HG03280 (cell line): ENCODE measurements around the gene PIF1.
"Not testable (repeated sequence)": the region's sequence is repeated elsewhere in the genome, so short reads cannot be mapped to it uniquely, and the experiment has no call there.

Source experiments
- ATAC-seq: cut with Tn5 transposase; IDR thresholded peaks from one replicate; pipeline ENCODE4 v1.9.1; 2021; ENCODE audit warnings: mild to moderate bottlenecking, moderate library complexity; ENCODE audit not compliant: unreplicated experiment

PIF1 gene

DNA sequence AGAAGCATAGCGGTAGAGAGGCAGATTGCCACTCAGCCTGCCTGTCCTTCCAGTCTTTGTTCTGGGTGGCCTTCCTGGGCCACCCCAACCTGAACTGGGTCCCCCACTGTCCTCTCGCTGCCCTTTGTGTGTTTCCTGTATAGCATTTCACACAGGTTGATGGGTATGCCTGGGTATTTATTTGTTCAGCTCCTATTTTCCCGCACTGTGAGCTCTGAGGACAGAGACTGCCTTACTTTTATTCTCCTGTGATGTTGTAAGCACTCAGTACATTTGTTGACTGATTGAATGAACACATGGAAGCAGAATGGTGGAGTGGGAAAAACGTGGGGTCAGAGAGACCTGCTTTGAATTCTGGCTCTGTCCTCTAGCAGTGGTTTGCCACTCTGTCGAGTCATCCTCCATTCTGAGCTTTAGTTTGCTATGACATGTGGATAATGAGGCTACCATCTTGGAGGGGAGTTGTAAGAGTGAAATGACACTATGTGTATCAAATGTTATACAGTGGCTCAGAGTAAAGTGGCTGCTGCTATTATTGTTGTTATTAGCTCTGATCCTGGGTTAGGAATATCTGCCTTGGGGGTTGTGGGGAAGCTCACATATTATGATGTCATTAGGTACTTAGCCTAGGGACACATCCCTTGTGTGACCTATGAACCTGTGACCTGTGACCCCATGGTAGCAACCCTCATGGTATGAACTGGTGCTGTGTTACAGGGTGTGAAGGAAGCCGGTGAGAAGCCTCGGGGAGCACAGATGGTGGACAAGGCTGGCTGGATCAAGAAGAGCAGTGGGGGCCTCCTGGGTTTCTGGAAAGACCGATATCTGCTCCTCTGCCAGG is 22.6 kb upstream of the PIF1 start:
- no peak for ATAC-seq

DNA sequence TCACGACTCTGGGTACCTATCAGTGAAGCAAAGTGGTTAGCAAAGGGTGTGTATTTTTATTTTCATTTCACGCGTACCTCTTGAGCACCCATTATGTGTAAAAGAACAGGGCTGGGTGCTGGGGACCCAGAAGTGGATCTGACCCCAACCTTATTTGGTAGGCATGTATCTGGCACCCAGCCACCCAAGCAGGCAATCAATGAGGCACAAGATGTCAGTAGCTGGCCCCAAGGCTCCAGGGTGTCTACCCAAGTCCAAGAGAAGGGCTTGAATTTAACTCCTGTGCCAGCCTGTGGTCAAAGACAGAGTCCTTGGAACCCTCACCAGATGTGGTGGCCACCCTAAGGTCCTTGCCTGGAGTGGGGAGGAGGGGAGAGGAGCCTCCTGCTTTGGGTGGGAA is 22.0 kb upstream of the PIF1 start:
- no peak for ATAC-seq

DNA sequence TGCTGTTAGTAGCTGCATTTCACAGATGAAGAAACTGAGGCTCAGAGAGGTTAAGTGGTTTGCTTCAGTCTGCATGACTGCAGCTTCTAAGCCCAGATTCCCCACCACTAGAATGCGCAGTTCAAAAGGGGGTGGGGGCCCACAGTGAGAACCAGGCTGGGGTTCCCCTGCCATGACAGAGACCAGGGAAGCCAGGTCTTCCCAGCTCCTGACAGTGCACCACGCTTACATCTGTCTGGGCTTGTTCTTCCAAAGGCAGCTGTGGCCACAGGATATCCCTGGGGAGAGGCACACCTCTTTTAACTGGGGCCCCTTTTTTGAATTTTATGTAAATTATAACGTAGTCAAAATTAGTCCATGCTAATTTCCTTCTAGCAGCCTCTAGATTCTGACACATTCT is 21.6 kb upstream of the PIF1 start:
- ATAC-seq: no peak

DNA sequence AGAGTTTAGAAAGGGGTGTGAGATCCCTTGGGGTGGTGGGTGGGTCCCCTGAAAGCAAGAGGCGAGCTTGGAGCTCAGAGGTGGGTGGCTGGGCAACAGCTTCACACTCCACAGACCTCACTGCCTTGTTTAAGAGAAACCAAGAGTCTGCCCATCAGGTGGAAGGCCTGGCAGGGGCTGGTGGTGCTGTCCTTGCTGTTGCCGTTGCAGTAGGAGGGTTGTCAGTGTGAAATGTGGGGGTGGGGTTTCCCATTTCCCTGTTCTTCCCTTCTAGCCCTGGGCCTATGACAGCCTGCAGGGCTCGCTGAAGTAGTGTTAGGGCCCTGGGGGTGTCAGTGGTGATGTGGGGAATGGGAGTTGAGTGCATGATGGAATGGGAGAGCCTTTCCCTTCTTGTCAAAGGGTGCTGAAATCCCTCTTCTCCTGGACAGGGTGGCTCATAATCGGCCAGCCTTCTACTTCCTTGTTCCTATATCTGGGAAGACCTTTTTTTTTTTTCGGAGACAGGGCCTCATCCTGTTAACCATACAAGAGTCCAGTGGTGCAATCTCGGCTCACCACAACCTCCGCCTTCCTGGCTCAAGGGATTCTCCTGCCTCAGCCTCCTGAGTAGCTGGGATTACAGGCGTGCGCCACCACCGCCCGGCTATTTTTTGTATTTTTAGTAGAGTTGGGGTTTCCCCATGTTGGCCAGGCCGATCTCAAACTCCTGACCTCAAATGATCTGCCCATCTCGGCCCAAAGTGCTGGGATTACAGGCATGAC is 20.6 kb upstream of the PIF1 start:
- ATAC-seq: no peak

DNA sequence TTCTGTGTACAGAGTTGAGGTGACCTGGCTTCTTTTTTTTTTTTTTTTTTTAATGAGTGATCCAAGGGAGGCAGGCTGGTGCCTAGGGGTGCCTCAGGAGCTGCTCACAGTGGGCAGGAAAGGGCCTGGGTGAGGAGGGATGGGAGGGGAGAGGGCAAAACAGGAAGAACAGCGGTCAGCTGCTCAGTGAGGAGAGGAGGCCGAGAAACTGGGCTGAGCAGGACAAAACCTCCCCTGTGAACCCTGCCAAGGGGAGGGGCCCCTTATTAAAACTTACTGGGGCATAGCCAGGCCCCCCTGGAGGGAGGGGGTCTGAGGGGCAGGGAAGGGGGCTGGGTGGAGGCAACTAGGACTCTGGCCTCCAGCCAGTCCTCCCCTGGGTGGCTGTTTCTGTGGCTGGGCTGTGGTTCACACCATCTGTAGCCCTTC is 19.8 kb upstream of the PIF1 start:
- ATAC-seq: no peak

DNA sequence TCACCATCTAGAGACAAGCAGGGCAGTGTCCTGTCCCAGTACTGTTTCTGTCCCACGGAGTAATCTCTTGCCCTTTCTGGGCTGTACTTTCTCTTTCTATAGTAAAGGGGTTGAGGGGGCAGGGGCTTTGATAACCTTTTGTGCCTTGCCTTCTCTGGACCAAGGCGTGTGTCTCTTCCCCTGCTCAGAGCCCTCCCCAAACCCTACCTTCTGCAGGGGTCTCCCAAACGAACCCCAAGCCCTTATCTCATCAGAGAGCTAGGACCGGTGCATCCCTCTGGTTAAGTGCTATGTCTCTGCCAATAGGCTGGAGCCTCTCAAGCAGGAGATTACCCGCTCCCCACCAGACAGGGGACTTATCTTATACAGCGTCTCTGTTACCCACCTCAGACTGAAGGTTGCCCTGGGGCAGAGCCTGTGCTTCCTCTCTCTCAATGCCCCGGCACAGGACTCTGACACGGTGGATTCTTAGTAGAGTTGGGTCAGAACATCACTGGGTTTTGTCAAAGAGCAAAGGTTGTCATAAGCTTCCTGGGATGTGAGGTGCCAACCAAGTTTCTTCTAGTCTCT is 19.2 kb upstream of the PIF1 start:
- ATAC-seq: no peak

DNA sequence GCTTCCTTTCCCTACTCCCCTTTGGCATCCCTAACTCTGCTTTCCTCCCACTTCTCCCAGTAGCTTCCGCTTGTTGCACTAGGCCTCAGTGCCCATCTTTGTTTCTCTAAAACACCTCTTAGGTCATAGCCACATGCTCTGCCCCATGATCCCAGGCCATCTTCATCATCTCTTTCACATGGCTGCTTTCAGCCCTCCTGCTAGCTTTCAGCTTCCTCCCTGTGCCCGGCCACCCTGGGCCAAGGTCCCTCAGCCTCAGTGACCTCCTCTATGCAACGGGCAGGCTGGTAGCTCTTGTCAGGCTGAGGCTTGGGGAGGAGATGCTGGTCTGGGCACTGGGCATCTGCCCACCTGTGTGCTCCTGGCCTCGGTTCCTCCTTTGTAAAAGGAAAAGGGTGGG is 18.5 kb upstream of the PIF1 start:
- no peak for ATAC-seq

DNA sequence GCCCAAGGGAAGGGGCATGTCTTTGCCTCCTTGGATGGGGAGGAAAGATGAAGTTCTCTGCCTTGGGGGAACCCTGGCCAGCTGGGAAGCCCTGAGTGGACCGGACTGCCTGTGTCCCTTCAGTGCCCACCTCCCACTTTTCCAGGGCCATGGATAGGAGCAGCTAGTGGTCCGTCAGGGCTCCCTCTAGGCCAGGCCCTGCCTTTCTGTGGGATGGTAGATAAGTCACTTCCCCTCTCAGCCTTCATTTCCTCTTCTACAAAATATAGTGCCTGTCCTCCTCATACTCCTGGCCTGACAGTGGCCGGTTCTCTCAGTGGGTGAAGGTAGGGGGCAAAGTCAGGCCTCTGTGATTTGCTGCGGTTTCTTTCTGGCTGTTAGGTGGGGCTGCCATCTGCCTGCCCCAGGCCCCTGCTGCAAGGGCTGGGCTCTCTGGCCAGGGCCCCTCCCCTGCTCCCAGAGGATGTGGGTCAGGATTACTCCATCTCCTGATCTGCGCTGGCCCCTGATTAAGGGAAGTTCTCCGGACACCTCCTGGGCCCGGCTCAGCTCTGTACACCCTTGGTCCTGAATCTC is 17.6 kb upstream of the PIF1 start:
- no peak for ATAC-seq

DNA sequence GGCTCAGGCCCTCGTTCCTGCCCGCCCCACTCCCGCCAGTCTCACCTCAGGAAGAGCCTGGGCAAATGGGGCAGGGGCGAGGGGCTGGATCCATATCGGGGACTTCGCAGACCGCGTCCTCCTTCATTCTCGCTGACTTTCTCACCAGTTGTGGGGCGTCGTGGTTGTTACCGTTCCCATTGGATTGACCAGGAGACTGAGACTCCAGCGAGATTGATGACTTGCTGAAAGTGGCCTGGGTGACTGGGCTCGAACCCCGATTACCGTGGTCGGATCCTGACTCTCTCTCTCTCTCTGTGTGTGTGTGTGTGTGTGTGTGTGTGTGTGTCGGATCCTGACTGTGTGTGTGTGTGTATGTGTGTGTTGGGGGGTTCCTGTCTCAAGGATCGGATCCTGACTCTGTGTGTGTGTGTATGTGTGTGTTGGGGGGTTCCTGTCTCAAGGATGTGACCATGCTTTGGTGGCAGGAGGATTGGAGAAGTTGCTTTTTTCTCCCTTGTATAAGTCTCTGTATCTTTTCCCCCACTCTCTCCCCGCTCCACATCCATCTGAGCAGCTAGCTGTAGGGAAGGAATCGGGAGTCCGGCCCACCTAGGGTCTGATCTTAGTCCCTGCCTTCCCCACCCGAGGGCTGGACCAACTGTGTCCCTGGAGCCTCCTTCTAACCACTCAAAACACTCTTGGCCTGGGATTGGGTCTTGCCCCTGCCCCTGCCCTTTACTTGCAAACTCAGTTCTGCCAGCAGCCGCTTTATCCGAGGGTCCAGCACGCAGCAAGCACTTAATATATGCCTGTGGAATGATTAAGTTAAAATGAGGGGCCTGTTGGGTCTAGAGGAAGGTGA is 16.9 kb upstream of the PIF1 start:
- ATAC-seq: no peak

DNA sequence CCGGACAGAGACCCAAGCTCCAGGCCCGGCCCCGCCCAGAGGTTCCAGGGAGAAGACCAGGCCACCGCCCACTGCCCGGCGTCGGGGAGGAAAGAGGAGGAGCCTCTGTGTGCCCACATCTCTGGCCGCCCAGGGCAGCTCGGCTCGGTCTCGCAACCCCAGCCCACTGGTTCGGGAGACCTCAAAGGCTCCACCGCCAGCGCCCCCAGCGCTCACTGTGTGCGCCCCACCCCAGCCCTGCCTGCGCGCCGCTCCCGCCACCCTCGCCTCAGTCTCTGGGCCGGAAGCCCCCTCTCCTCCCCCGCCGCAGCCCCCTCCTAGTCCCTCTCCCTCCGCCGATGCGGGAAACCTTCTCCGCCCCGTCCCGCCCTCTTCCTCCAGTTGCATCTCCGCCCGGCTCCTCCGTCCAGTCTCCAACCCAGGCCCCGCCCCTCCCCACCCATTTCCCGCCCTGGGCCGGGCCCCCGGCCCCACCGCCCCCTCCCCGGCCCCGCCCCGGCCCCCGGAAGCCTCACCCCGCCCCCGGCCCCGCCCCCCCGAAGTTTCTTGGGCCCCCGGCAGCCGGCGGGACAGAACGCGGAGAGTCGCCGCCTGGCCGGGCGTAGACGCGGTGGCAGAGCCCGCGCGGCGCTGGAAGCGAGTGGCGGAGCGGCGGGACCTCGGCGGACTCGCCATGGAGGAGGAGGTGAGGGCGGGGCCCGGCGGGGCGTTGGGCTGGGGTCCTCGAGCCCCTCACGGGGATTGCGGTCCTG is 16.1 kb upstream of the PIF1 start, which contains the start of gene PLEKHO2:
PLEKHO2 (plus strand) TSS at position 572 of the 752 bp plus-strand sequence; CDS start at position 674, 102 bp downstream.
- ATAC-seq: peak; percentile 65

DNA sequence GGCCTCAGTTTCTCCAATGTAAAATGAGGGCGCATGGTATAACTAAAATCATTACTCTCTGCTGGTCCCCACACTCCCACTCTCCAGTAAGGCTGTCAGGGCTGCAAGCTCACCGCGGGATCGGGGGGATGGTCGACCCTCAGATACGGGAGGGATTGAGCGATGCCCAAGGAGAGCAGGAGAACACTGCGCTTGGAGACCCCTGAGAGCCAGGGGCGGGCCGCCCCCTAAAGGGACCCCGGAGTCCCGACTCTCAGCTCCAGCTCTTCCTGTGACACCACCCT is 15.6 kb upstream of the PIF1 start:
- ATAC-seq: no peak

DNA sequence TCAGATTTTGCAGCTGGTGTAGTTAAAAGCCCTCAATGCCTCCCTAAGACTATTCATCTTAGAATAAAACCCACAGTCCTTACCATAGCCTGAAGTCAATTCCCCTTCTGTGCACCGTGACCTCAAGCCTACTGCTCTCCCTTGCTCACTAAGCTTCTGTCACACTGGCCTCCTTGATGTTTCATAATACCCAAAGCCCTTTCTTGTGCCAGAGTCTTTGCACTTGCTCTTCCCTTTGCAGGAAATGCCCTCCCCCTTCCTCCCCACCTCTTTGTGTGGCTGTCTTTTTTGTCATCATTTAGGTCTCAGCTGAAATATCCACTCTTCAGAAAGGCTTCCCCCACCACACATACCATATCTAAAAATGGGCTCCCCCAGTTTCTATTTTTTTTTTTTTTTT is 12.1 kb upstream of the PIF1 start:
- ATAC-seq: no peak

DNA sequence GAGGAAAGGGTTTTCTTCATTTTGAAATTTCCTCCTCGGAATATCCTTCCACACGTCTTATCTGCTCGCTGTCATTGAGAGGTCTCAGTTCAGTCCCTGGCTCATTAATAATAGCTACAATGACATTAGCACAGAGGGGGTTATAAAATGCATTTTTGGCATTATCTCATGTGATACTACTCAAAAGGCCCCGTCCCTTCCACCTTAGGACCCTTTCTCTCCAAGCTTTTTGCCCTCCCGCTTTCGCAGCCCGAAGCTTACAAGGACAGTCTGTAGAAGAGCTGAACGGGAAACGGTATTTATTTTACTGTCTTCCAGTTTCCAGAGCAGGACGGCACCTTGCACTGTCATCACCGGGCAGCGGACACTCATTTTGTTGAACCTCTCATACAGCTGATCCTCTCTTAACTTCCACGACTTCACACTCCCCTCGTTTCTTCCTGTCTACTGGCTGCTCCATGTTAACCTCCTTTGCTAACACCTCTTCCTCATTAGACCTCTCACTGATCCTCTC is 10.6 kb upstream of the PIF1 start:
- ATAC-seq: peak; percentile 1

DNA sequence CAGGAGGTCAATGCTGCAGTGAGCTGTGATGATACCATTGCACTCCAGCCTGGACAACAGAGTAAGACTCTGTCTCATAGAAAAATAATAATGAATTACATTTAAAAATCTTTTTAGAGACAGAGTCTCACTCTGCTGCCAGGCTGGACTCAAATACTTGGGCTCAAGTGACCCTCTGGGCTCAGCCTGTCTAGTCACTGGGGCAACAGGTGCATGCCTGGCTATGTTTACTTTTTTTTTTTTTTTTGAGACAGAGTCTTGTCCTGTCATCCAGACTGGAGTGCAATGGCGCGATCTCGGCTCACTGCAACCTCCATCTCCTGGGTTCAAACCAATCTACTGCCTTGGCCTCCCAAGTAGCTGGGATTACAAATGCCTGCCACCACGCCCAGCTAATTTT is 8.2 kb upstream of the PIF1 start:
- no peak for ATAC-seq

DNA sequence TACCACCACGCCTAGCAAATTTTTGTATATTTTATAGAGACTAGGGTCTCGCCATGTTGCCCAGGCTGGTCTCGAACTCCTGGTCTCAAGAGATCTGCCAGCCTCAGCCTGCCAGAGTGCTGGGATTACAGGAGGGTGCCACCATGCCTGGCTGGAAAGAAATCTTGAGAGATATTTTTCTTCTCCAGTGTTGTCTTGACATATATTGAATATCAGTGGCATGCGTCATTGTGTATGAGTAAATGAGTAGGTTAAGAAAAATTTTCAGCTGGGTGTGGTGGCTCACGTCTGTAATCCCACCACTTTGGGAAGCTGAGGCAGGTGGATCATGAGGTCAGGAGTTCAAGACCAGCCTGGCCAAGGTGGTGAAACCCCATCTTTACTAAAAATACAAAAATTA is 3.5 kb upstream of the PIF1 start:
- ATAC-seq: no peak

DNA sequence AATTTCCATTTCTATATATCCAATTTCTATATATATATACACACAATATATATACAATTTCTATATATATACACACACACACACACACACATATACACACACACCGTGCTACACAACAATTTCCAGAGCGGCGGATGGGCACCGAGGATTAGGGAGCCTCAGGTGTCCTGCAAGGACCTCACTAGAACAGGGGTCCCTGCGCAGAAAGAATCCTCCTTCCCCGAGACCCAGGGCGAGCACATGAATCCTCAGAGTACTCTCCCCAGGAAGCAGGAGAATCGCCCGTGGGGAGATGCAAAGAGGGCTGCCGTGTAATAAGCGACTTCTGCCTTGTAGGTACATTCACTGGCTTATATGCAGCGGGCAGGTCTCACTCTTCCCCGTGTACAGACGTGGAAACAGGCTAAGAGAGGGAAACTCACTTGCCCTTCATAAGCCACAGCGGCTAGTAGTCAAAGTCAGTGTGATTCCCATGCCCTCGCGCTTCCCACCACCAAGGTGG is 467 bp downstream of the PIF1 start:
- no peak for ATAC-seq

DNA sequence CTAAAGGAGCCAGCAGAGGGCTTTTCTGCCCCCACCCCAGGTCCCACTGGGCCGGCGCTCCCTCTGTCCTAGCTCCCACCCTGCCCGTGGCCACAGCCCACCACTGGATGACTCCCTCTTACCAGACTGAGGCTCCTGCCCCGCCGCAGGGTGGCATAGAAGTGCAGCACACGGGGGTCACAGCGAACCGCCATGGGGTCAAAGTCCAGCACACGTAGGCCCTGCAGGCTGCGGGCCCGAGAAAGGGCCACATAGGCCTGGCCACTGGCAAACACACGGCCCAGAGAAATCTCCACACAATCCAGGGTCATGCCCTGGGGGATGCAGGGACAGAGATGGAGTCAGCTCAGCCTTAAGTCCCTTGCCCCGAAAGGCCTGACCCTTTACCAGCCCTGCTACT is 9.0 kb downstream of the PIF1 start:
- ATAC-seq: no peak

DNA sequence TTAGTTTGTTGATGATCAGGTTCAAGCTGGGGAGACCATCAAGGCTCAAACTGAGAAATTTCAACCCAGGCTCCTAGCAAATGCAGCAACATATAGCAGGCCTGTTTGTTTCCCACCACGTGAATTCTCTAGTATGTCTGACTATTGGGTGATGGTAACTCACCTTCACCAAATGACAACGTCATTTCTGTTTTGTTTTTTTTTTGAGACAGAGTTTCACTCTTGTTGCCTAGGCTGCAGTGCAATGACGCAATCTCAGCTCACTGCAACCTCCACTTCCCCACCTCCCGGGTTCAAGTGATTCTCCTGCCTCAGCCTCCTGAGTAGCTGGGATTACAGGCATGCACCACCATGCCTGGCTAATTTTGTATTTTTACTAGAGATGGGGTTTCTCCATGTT is 10.5 kb downstream of the PIF1 start:
- not testable (repeated sequence) for ATAC-seq

DNA sequence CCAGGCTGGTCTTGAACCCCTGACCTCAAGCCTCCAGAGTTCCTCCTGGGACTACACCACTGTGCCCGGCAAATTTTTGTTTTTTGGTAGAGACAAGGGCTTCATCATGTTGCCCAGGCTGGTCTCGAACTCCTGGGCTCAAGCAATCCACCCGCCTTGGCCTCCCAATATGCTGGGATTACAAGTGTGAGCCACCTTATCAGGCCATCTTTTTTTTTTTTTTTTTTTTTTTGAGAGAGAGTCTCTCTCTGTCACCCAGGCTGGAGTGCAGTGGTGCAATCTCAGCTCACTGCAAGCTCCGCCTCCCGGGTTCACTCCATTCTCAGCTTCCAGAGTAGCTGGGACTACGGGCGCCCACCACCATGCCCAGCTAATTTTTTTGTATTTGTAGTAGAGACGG is 11.2 kb downstream of the PIF1 start:
- not testable (repeated sequence) for ATAC-seq

DNA sequence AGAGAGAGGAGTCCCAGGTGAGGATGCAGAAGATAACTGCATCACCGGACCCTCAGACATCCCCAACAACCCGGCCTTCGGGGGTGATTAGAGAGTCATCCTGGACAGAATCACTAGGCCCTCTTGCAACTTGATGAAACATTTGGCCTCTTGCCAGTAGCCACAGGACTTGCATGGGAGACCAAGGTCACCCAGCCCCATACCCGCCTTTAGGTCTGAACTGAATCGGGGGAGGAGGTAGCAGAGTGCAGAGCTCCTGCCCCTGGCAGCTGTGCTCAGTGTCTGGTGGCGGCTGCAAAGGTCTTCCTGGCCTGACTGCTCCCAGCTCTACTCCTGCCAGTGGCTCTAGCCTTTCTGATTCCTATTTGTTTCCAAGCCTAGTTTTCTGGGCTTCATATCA is 12.4 kb downstream of the PIF1 start:
- no peak for ATAC-seq
